A673 (cell line): ENCODE measurements around the gene DCLK1. TPM values are rescaled to one million over a fixed set of nuclear protein-coding genes. Genes with fewer than 3 reads are reported as not detected.

Source experiments
- BruUV-seq: library from RNA; stranded (reverse); fragments of 400-500 nt; replicated peaks from 2 replicates; lab custom pipeline; 2021; lab: Mats Ljungman, UMichigan
- CTCF ChIA-PET: fragments of 300-600 bp; sonication (Branson Sonifier 250); formaldehyde crosslinking; loops from one replicate; lab custom pipeline; 2022; ENCODE audit warnings: antibody characterized with exemption; lab: Charles Lee
- POLR2A ChIA-PET: fragments of 300-600 bp; sonication (Branson Sonifier 250); formaldehyde crosslinking; loops from one replicate; lab custom pipeline; 2022; ENCODE audit warnings: antibody characterized with exemption; ENCODE audit not compliant: low non-redundant PET; lab: Charles Lee
- DNase-seq: peaks from one replicate; pipeline ENCODE4 v3.0.0-alpha.2; 2015; ENCODE audit warnings: low spot score
- H3K27ac ChIP-seq: fragments of 200-600 bp; sonication (generic); 2 replicates; pipeline ENCODE4 v1.5.1; 2016; ENCODE audit warnings: mixed run types, low read depth, mild to moderate bottlenecking, mixed read lengths, antibody characterized with exemption, low read length; ENCODE audit not compliant: poor library complexity, severe bottlenecking
- H3K27me3 ChIP-seq: fragments of 200-600 bp; sonication (generic); replicated peaks from 2 replicates; pipeline ENCODE4 v1.6.1; 2017; ENCODE audit warnings: mixed run types, low read depth, mild to moderate bottlenecking, mixed read lengths, antibody characterized with exemption, low read length; ENCODE audit not compliant: insufficient read depth, poor library complexity
- H3K36me3 ChIP-seq: fragments of 200-600 bp; sonication (generic); 2 replicates; pipeline ENCODE4 v1.6.1; 2016; ENCODE audit warnings: mixed run types, mild to moderate bottlenecking, mixed read lengths, antibody characterized with exemption, low read length; ENCODE audit not compliant: insufficient read depth, poor library complexity, severe bottlenecking
- H3K4me1 ChIP-seq: fragments of 200-600 bp; sonication (generic); 2 replicates; pipeline ENCODE4 v1.6.1; 2017; ENCODE audit warnings: mixed run types, mild to moderate bottlenecking, mixed read lengths, antibody characterized with exemption, low read length; ENCODE audit not compliant: insufficient read depth, poor library complexity, severe bottlenecking
- H3K4me3 ChIP-seq: fragments of 200-600 bp; sonication (generic); 2 replicates; pipeline ENCODE4 v1.5.1; 2016; ENCODE audit warnings: low read depth, mixed run types, mild to moderate bottlenecking, mixed read lengths, low read length; ENCODE audit not compliant: poor library complexity, severe bottlenecking
- H3K9me3 ChIP-seq: fragments of 200-600 bp; sonication (generic); 2 replicates; pipeline ENCODE4 v1.6.1; 2016; ENCODE audit warnings: mixed run types, low read depth, mild to moderate bottlenecking, mixed read lengths, antibody characterized with exemption, low read length; ENCODE audit not compliant: poor library complexity, severe bottlenecking
- EZH2 ChIP-seq: fragments of 200-600 bp; sonication (generic); IDR thresholded peaks from 2 replicates; pipeline ENCODE4 v1.6.1; 2017; ENCODE audit warnings: borderline replicate concordance, low read depth, mild to moderate bottlenecking, mixed read lengths, antibody characterized with exemption, low read length; ENCODE audit not compliant: poor library complexity, severe bottlenecking
- intact Hi-C: fragments of 100-400 bp; cut with micrococcal nuclease; formaldehyde crosslinking; loops from one replicate; pipeline ENCODE4 v1.10.0; 2022; ENCODE audit not compliant: unreplicated experiment
- total RNA-seq: library from RNA; stranded (reverse); gene quantifications from 2 replicates; pipeline ENCODE4 v1.2.3, GENCODE V29; 2021
- TF ChIP-seq, protein P1 (sequence below): fragments of 300-800, 200-600 bp; sonication (generic); conservative IDR thresholded peaks from 2 replicates; pipeline ENCODE4 v1.5.1; 2017; ENCODE audit warnings: low read depth, mild to moderate bottlenecking, antibody characterized with exemption, low read length, moderate library complexity, mixed read lengths

DCLK1 gene
- total RNA-seq, 1 experiment from 2014 or later: 11.2 TPM

- Histone ChIP-seq H3K27me3 (no peaks in the 10 kb centered on the region), H3K27ac (no peak overlapping the region), H3K36me3 (no peaks in the 10 kb centered on the region), H3K4me3 (no peak overlapping the region), H3K9me3 (no peaks in the 10 kb centered on the region), H3K4me1 (no peaks in the 10 kb centered on the region)
- DNase-seq: no peak
- no TSS peak for BruUV-seq
- intact Hi-C loops: no loop called here
- TF ChIP-seq, protein P1, sequence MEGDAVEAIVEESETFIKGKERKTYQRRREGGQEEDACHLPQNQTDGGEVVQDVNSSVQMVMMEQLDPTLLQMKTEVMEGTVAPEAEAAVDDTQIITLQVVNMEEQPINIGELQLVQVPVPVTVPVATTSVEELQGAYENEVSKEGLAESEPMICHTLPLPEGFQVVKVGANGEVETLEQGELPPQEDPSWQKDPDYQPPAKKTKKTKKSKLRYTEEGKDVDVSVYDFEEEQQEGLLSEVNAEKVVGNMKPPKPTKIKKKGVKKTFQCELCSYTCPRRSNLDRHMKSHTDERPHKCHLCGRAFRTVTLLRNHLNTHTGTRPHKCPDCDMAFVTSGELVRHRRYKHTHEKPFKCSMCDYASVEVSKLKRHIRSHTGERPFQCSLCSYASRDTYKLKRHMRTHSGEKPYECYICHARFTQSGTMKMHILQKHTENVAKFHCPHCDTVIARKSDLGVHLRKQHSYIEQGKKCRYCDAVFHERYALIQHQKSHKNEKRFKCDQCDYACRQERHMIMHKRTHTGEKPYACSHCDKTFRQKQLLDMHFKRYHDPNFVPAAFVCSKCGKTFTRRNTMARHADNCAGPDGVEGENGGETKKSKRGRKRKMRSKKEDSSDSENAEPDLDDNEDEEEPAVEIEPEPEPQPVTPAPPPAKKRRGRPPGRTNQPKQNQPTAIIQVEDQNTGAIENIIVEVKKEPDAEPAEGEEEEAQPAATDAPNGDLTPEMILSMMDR: no peak
- no peak for TF ChIP-seq EZH2
- CTCF ChIA-PET: interaction anchor here (0.6 kb wide), 1 partner anchor 166 kb away, joined by 3 read pairs; no protein-coding TSS in a partner anchor
- POLR2A ChIA-PET: no interaction called here
Measured at GRCh38 chr13:35879111-35879510, 252.1 kb downstream of the DCLK1 start.

DNA sequence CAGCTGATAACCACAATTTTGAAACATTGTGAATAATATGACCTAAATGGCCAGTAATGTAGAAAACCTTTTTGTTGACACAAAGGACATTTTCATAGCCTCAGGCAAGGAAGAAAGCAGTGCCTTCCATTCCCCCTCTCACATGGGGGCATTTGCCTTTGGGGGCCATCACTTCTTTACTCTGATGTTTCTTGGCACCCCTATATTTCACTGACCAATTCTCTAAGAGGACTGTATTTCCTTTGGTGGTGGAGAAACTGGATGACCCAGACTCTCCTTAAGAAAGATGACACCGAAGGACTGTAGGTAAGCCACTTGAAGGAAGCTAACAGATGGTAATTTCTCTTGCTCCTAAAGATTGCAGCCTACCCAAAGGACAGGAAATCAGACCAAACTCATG, 254.6 kb downstream of the DCLK1 start:
- no TSS peak for BruUV-seq
- POLR2A ChIA-PET: interaction anchor here (0.5 kb wide), 1 partner anchor 20 kb away, joined by 3 read pairs; no protein-coding TSS in a partner anchor
- Histone ChIP-seq H3K4me3 (no peak overlapping the region), H3K27me3 (no peaks in the 10 kb centered on the region), H3K9me3 (no peaks in the 10 kb centered on the region), H3K36me3 (no peaks in the 10 kb centered on the region), H3K4me1 (no peaks in the 10 kb centered on the region), H3K27ac (no peak overlapping the region)
- intact Hi-C loops: no loop called here
- TF ChIP-seq EZH2: no peak
- TF ChIP-seq, protein P1: no peak
- CTCF ChIA-PET: no interaction called here
- DNase-seq: no peak

DNA sequence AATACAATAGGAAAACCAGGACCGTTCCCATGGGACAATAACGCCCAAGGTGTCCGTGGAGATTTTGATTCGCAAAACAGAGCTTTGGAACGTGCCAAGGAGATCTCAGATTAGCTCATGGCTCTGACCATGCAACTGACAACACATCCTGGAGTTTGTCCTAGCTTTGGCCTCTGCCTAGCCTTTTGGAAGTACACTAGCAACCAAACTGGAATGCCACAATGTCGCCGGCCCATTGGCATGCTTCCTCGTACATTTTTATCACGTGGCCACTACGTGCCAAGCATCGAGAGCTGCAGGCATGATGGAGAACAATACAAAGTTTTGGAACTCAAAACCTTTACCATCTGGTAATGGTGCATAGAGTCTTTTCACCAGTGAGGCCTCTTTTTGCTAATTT, 256.5 kb downstream of the DCLK1 start:
- Histone ChIP-seq H3K27me3 (no peaks in the 10 kb centered on the region), H3K27ac (no peak overlapping the region), H3K4me1 (no peaks in the 10 kb centered on the region), H3K4me3 (no peak overlapping the region), H3K36me3 (no peaks in the 10 kb centered on the region), H3K9me3 (no peaks in the 10 kb centered on the region)
- intact Hi-C loops: no loop called here
- ChIA-PET CTCF (no interaction called here), POLR2A (interaction anchor here (1.0 kb wide), 1 partner anchor 56 kb away, joined by 3 read pairs; no protein-coding TSS in a partner anchor)
- no TSS peak for BruUV-seq
- TF ChIP-seq EZH2: no peak
- TF ChIP-seq, protein P1: no peak
- no peak for DNase-seq
